HepG2 (cell line): Measurements from ENCODE around the gene MCF2L. TPM values are rescaled to one million over a fixed set of nuclear protein-coding genes. Genes with fewer than 3 reads are reported as not detected.

Source experiments
- ATF1 ChIP-seq: IDR thresholded peaks from 2 replicates; pipeline ENCODE4 v1.6.1; 2016; ENCODE audit warnings: mild to moderate bottlenecking, control low read depth
- BCL3 ChIP-seq: sonication (generic); formaldehyde crosslinking; IDR thresholded peaks from 2 replicates; pipeline ENCODE4 v1.5.1; 2020; ENCODE audit warnings: mild to moderate bottlenecking, missing genetic modification reagents, moderate library complexity
- HINFP ChIP-seq: sonication (generic); formaldehyde crosslinking; IDR thresholded peaks from 2 replicates; pipeline ENCODE4 v1.4.0; 2020; ENCODE audit warnings: low read depth, mild to moderate bottlenecking, missing genetic modification reagents
- HNRNPUL1 ChIP-seq: fragments of 200-400 bp; formaldehyde crosslinking; IDR thresholded peaks from 2 replicates; pipeline ENCODE4 v1.6.1; 2017; ENCODE audit warnings: low read depth, mild to moderate bottlenecking, low read length, moderate library complexity
- KIAA2018 ChIP-seq: sonication (generic); formaldehyde crosslinking; IDR thresholded peaks from 2 replicates; pipeline ENCODE4 v1.5.0; 2020; ENCODE audit warnings: mild to moderate bottlenecking, missing genetic modification reagents, borderline replicate concordance
- SETDB1 ChIP-seq: sonication (generic); formaldehyde crosslinking; IDR thresholded peaks from 2 replicates; pipeline ENCODE4 v1.5.1; 2020; ENCODE audit warnings: missing genetic modification reagents, mild to moderate bottlenecking, borderline replicate concordance
- SMARCE1 ChIP-seq: fragments of 450-650 bp; IDR thresholded peaks from 2 replicates; pipeline ENCODE4 v1.6.1; 2017; ENCODE audit warnings: borderline replicate concordance
- TP53 ChIP-seq: sonication (generic); formaldehyde crosslinking; conservative IDR thresholded peaks from 2 replicates; pipeline ENCODE4 v1.4.0; 2020; ENCODE audit warnings: missing genetic modification reagents
- ZBED4 ChIP-seq: sonication (generic); formaldehyde crosslinking; IDR thresholded peaks from 2 replicates; pipeline ENCODE4 v1.4.0; 2020; ENCODE audit warnings: missing genetic modification reagents, borderline replicate concordance
- ZNF382 ChIP-seq: sonication (generic); formaldehyde crosslinking; IDR thresholded peaks from 2 replicates; pipeline ENCODE4 v1.5.0; 2020; ENCODE audit warnings: missing genetic modification reagents, mild to moderate bottlenecking, borderline replicate concordance
- ZNF484 ChIP-seq: sonication (generic); formaldehyde crosslinking; IDR thresholded peaks from 2 replicates; pipeline ENCODE4 v1.5.1; 2020; ENCODE audit warnings: mild to moderate bottlenecking, low read depth, missing genetic modification reagents, borderline replicate concordance
- ZNF557 ChIP-seq: sonication (generic); formaldehyde crosslinking; IDR thresholded peaks from 2 replicates; pipeline ENCODE4 v1.4.0; 2020; ENCODE audit warnings: missing genetic modification reagents
- polyA plus RNA-seq, 8 experiments: library from polyadenylated mRNA; depleted of rRNA in 3 of 8; stranded (reverse) in 7 of 8; unstranded in 1 of 8; fragments of >200 nt; fragmentation: Illumina TruSeq in 4 of 8; extraction: Trizol in 4 of 8; gene quantifications; 2 replicates each; pipeline versions ENCODE4 v1.2.1 to v1.2.3, GENCODE V29; 2011 to 2016; ENCODE audit warnings: low read depth in 4 of 8, missing spikeins in 1 of 8, mixed read lengths in 1 of 8; ENCODE audit not compliant: insufficient read depth in 1 of 8
- total RNA-seq, 5 experiments: library from RNA; depleted of rRNA; stranded (reverse); fragments of >200 nt; fragmentation: Illumina TruSeq; extraction: Trizol; gene quantifications; 2 replicates each; pipeline ENCODE4 v1.2.3, GENCODE V29; 2016; ENCODE audit warnings: low read depth in 1 of 5

MCF2L gene
- total and polyA plus RNA-seq, 2 of the 13 experiments (the other 11 are each of a cell fraction or from before 2014, with no cell fraction given): 19.4 to 28.4 TPM

GRCh38 chr13:113122550-113123225 lies 153.7 kb downstream of the MCF2L start, which contains the start of gene F10 (continued):
- TF ChIP-seq KIAA2018 (no peak), SMARCE1 (no peak), ZBED4 (CRISPR knock-in tag) (peak; percentile 79; the same call in 1 of the 2 replicates), TP53 (peak; percentile 80; the same call in 1 of the 2 replicates), ATF1 (no peak), ZNF484 (no peak; the same call in 1 of the 2 replicates), BCL3 (CRISPR knock-in tag) (peak; percentile 49), HINFP (CRISPR knock-in tag) (peak; percentile 92; the same call in 1 of the 2 replicates), SETDB1 (no peak), HNRNPUL1 (no peak), ZNF557 (CRISPR knock-in tag) (peak; percentile 91), ZNF382 (CRISPR knock-in tag) (no peak)
